Measurements from ENCODE around the gene ABHD17C. TPM values are rescaled to one million over a fixed set of nuclear protein-coding genes. Genes with fewer than 3 reads are reported as not detected.

The ABHD17C gene
- total RNA-seq, 3 donors from 2014 or later = 1.3 to 5.2 (median 5.1) TPM

GRCh38 chr15:80695911-80696661 is 976 bp downstream of the ABHD17C start:
- TF ChIP-seq POLR2A (IDR thresholded peaks at IDR 0.05) (no peak), POLR2AphosphoS5 (IDR thresholded peaks at IDR 0.05) (no peak), CTCF (IDR thresholded peaks at IDR 0.05) (peak in 1 of 3 donors; percentile 22)
- peaks cover 0 to 6% of the 10 kb centered on the region in 2 donors for H3K4me1 ChIP-seq
- no peaks in the 10 kb centered on the region for H3K36me3 ChIP-seq
- peak in 1 of 2 donors; percentile 20 for DNase-seq (ENCODE audit: low spot score in 2 of 2)
- no peaks in the 10 kb centered on the region for H3K9me3 ChIP-seq
- intact Hi-C loops (cut with DNase I; ENCODE audit: low total_unique reads) = loop anchor here (10.0 kb wide), 1 partner anchor 1979 kb away; no protein-coding TSS in a partner anchor
- peak overlapping the region; percentile 64 to 89 (median 76) for H3K4me3 ChIP-seq
- no peaks in the 10 kb centered on the region for H3K27me3 ChIP-seq
- peak overlapping the region; percentile 68 to 88 for H3K27ac ChIP-seq

DNA sequence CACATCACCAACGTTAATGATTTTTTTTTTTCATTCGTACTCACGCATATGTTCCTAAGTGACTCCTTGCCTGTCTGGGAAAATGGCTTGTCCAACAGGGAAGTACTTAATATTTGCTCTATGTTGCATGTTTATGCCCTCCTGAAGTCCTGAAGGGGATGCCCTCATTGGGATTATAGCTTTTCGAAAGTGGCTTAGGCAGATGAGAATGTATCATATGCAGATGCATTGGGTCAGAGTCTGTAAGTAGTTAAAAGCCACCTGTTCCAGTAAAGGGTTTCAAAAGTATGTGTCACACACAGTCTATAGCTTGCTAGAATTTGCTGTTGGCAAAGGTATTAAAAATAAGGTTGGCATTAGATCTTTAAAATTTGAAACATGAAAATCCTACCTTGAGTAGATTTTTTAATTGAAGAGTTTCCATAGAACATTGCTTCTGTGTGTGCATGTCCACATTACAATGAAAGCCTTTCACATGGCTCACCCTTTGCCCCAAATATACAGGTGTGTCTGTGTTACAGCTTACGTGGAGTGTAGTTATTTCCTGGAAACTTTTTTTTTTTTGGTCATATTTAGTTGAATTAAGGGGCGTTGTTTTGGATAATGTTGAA is 2.1 kb downstream of the ABHD17C start:
- TF ChIP-seq CTCF (IDR thresholded peaks at IDR 0.05) (no peak), POLR2AphosphoS5 (IDR thresholded peaks at IDR 0.05) (no peak), POLR2A (IDR thresholded peaks at IDR 0.05) (no peak)
- DNase-seq (ENCODE audit: low spot score in 2 of 2) = no peak
- Histone ChIP-seq H3K4me3 (peak overlapping the region in 1 of 3 donors; percentile 89), H3K4me1 (peaks cover 0 to 6% of the 10 kb centered on the region in 2 donors), H3K27me3 (no peaks in the 10 kb centered on the region), H3K9me3 (no peaks in the 10 kb centered on the region), H3K27ac (no peak overlapping the region), H3K36me3 (no peaks in the 10 kb centered on the region)
- intact Hi-C loops (cut with DNase I; ENCODE audit: low total_unique reads) = loop anchor here (10.0 kb wide), 1 partner anchor 1978 kb away; no protein-coding TSS in a partner anchor

- TF ChIP-seq CTCF (IDR thresholded peaks at IDR 0.05) = no peak
- no peak for TF ChIP-seq POLR2AphosphoS5 (IDR thresholded peaks at IDR 0.05)
- TF ChIP-seq POLR2A (IDR thresholded peaks at IDR 0.05) = no peak
- Histone ChIP-seq H3K27ac (no peak overlapping the region), H3K27me3 (no peaks in the 10 kb centered on the region), H3K4me3 (no peak overlapping the region), H3K36me3 (no peaks in the 10 kb centered on the region), H3K4me1 (peaks cover 0 to 5% of the 10 kb centered on the region in 2 donors), H3K9me3 (no peaks in the 10 kb centered on the region)
- intact Hi-C loops (cut with DNase I; ENCODE audit: low total_unique reads) = loop anchor here (10.0 kb wide), 1 partner anchor 1976 kb away; no protein-coding TSS in a partner anchor
- no peak for DNase-seq (ENCODE audit: low spot score in 2 of 2)
These were observed 3.6 kb downstream of the ABHD17C start for GRCh38 chr15:80698676-80699075.

DNA sequence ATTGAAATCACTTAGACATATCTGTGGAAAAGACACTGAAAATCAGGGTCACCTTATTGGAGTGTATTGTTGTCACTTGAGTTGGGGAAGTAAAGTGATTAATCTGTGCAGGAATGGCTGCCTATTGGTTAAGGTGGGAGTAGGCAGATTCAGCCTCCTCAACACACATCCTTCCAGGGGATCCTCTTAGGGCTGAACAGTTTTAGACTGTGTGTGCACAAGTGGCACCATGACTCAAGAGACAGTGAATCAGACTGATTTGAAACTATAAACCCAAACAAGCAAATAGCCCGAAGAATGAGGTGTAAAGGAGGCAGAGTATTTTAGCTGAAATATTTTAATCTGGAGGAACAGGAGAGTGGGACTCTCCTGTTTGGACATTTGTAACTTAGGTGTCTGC is 4.9 kb downstream of the ABHD17C start:
- TF ChIP-seq POLR2A (IDR thresholded peaks at IDR 0.05) (no peak), POLR2AphosphoS5 (IDR thresholded peaks at IDR 0.05) (no peak), CTCF (IDR thresholded peaks at IDR 0.05) (no peak)
- no peaks in the 10 kb centered on the region for H3K9me3 ChIP-seq
- DNase-seq (ENCODE audit: low spot score in 2 of 2) = no peak
- no peaks in the 10 kb centered on the region for H3K36me3 ChIP-seq
- H3K27me3 ChIP-seq = no peaks in the 10 kb centered on the region
- H3K27ac ChIP-seq = no peak overlapping the region
- H3K4me1 ChIP-seq = no peaks in the 10 kb centered on the region
- H3K4me3 ChIP-seq = no peak overlapping the region
- intact Hi-C loops (cut with DNase I; ENCODE audit: low total_unique reads) = loop anchor here (10.0 kb wide), 1 partner anchor 1975 kb away; no protein-coding TSS in a partner anchor
